H1 (cell line): ENCODE data around the gene PRKAG3.

Experiments
- CTCF ChIP-seq, 3 experiments: IDR thresholded peaks; 1 replicate in 2 of 3; 2 replicates in 1 of 3; pipeline versions ENCODE4 v1.5.1 to v1.6.1; 2011; ENCODE audit warnings: low read length in 3 of 3, mild to moderate bottlenecking in 3 of 3, inconsistent platforms in 2 of 3, low read depth in 1 of 3, moderate library complexity in 1 of 3; ENCODE audit not compliant: insufficient read depth in 1 of 3; ENCODE audit errors: control extremely low read depth in 1 of 3
- POLR2A ChIP-seq, 2 experiments: IDR thresholded peaks; 1 replicate in 1 of 2; 2 replicates in 1 of 2; pipeline ENCODE4 v1.6.1; 2011; ENCODE audit warnings: low read depth in 2 of 2, low read length in 2 of 2, mild to moderate bottlenecking in 2 of 2; ENCODE audit errors: control extremely low read depth in 1 of 2
- POLR2AphosphoS5 ChIP-seq: IDR thresholded peaks from 2 replicates; pipeline ENCODE4 v1.6.1; 2011; ENCODE audit warnings: low read depth, low read length
- RXRA ChIP-seq: IDR thresholded peaks from 2 replicates; pipeline ENCODE4 v1.6.1; 2011; ENCODE audit warnings: low read depth, mild to moderate bottlenecking, low read length, moderate library complexity; ENCODE audit not compliant: insufficient read depth
- SIN3A ChIP-seq, 2 experiments: IDR thresholded peaks in 1 of 2; conservative IDR thresholded peaks in 1 of 2; 2 replicates each; pipeline ENCODE4 v1.6.1; 2011 to 2012; ENCODE audit warnings: low read length in 2 of 2, improper control_type of control experiment in 1 of 2, low read depth in 1 of 2, mild to moderate bottlenecking in 1 of 2
- SP2 ChIP-seq: IDR thresholded peaks from 2 replicates; pipeline ENCODE4 v1.6.1; 2012; ENCODE audit warnings: mild to moderate bottlenecking, low read length, inconsistent platforms

- TF ChIP-seq POLR2AphosphoS5 = no peak
- no peak for TF ChIP-seq CTCF (IDR thresholded peaks at IDR 0.05; ENCODE audit: control extremely low read depth in 1 of 3, insufficient read depth in 1 of 3, low read depth in 1 of 3, low read length in 3 of 3)
- TF ChIP-seq RXRA = no peak
- TF ChIP-seq SP2 = no peak
- no peak for TF ChIP-seq POLR2A (IDR thresholded peaks at IDR 0.05; ENCODE audit: control extremely low read depth in 1 of 2, low read depth in 2 of 2, low read length in 2 of 2)
- TF ChIP-seq SIN3A (conservative IDR thresholded peaks at IDR 0.05 in 1 of 2, IDR thresholded peaks at IDR 0.05 in 1 of 2; ENCODE audit: low read depth in 1 of 2, low read length in 2 of 2) = no peak
Measured at GRCh38 chr2:218880102-218880858, 48.7 kb upstream of the PRKAG3 start, which contains the start of gene WNT10A.
